ENCODE measurements around the gene FHOD3. TPM values are rescaled to one million over a fixed set of nuclear protein-coding genes. Genes with fewer than 3 reads are reported as not detected.

The FHOD3 gene
- total and polyA plus RNA-seq, 2 of the 8 experiments (the other 6 are each of a cell fraction or from before 2014, with no cell fraction given) = 9.7 to 10.5 TPM

- Histone ChIP-seq H3K79me1 (ENCODE audit: low read depth, low read length) (no peaks in the 10 kb centered on the region; the same call in 1 of the 2 replicates), H3K27ac (ENCODE audit: low read depth, low read length) (no peak overlapping the region), H3K4me2 (ENCODE audit: insufficient read depth in 1 of 2, low read depth in 2 of 2, low read length in 2 of 2) (no peak overlapping the region), H3K56ac (replicated peaks; ENCODE audit: insufficient read length, low read depth, low read length) (no peak overlapping the region), H4K8ac (ENCODE audit: extremely low read depth, insufficient read depth, low read length) (no peak overlapping the region), H2AFZ (ENCODE audit: low read length) (no peak overlapping the region), H2BK12ac (ENCODE audit: low read depth, low read length) (no peak overlapping the region), H2BK15ac (ENCODE audit: low read length) (no peak overlapping the region), H3K4ac (replicated peaks; ENCODE audit: insufficient read length, low read depth, low read length) (no peak overlapping the region), H2BK20ac (ENCODE audit: low read length) (no peak overlapping the region), H3K4me1 (replicated peaks in 1 of 4; ENCODE audit: control insufficient read depth in 3 of 4, insufficient read depth in 4 of 4, low read length in 3 of 4) (no peaks in the 10 kb centered on the region), H3K9me3 (ENCODE audit: insufficient read depth in 2 of 2, low read depth in 1 of 2, low read length in 1 of 2) (no peaks in the 10 kb centered on the region), H3K23me2 (ENCODE audit: low read depth, low read length) (no peaks in the 10 kb centered on the region), H3K79me2 (ENCODE audit: control insufficient read depth in 1 of 2, insufficient read depth in 2 of 2, low read length in 2 of 2) (no peaks in the 10 kb centered on the region), H2BK5ac (ENCODE audit: low read depth, low read length) (no peak overlapping the region), H4K91ac (replicated peaks; ENCODE audit: insufficient read length, low read length) (no peak overlapping the region), H4K5ac (ENCODE audit: insufficient read length, low read depth, low read length) (no peak overlapping the region), H3K14ac (ENCODE audit: insufficient read length) (no peak overlapping the region), H4K20me1 (replicated peaks in 1 of 2; ENCODE audit: control insufficient read depth in 1 of 2, insufficient read depth in 2 of 2, low read length in 2 of 2) (peaks cover 2 to 6% of the 10 kb centered on the region in 2 experiments), H3K27me3 (replicated peaks in 1 of 4; ENCODE audit: control insufficient read depth in 3 of 4, extremely low read depth in 1 of 4, insufficient read depth in 3 of 4, low read length in 3 of 4) (no peaks in the 10 kb centered on the region), H3K4me3 (ENCODE audit: extremely low read depth in 1 of 4, insufficient read depth in 2 of 4, low read depth in 3 of 4, low read length in 4 of 4) (no peak overlapping the region), H3K18ac (ENCODE audit: extremely low read depth, low read length) (no peak overlapping the region), H3K9ac (replicated peaks in 1 of 4; ENCODE audit: extremely low read depth in 1 of 4, low read depth in 3 of 4, low read length in 3 of 4) (no peak overlapping the region), H2BK120ac (replicated peaks; ENCODE audit: low read depth, low read length) (no peak overlapping the region), H3K36me3 (ENCODE audit: control insufficient read depth in 2 of 4, insufficient read depth in 4 of 4, low read length in 3 of 4) (peaks cover 2 to 35% (median 12%) of the 10 kb centered on the region in 4 experiments; a peak in 7 of 8 replicates), H2AK5ac (ENCODE audit: low read depth, low read length) (no peak overlapping the region), H3K23ac (ENCODE audit: insufficient read length) (no peak overlapping the region)
- ChIA-PET CTCF (ENCODE audit: partially characterized antibody) (interaction anchor here (0.6 to 3.7 kb wide), 6 partner anchors 9 to 43 kb away, joined by 3 to 17 read pairs (median 4); partner anchors contain the start of genes KIAA1328 and TPGS2), POLR2A (ENCODE audit: partially characterized antibody) (no interaction called here)
- WGBS, 2 experiments (ENCODE audit: extremely low coverage in 1 of 2, insufficient coverage in 1 of 2, insufficient read length in 1 of 2, insufficient replicate concordance in 2 of 2, low coverage in 1 of 2, low lambda C conversion rate in 2 of 2, missing lambda C conversion rate in 1 of 2) = 89% methylated on average over 3 of the region's 3 CpGs; no CpG with 5 or more reads in 1 of the 2 experiments
- DNase-seq (ENCODE audit: low read depth in 1 of 2, low spot score in 2 of 2) (no peak), FAIRE-seq (no peak)
- TF ChIP-seq RNF2 (IDR thresholded peaks at IDR 0.05; ENCODE audit: borderline replicate concordance, low read depth, low read length, missing control alignments, poor library complexity, severe bottlenecking) = no peak
- no peak for TF ChIP-seq SAP30 (IDR thresholded peaks at IDR 0.05; ENCODE audit: insufficient read depth, insufficient replicate concordance, low read length)
- no peak for TF ChIP-seq KDM1A (IDR thresholded peaks at IDR 0.05; ENCODE audit: borderline replicate concordance, low read length)
- TF ChIP-seq ZNF274 (IDR thresholded peaks at IDR 0.05; ENCODE audit: borderline replicate concordance, extremely low read depth, low read length) = no peak
Measured at GRCh38 chr18:36812678-36813077, 515.2 kb downstream of the FHOD3 start.
